Neural cell (in vitro differentiated cells): ENCODE data around the gene SYTL4.

Experiments used
- EP300 ChIP-seq: fragments of 450-650 bp; conservative IDR thresholded peaks from 2 replicates; pipeline ENCODE4 v1.6.1; 2014; ENCODE audit warnings: antibody characterized with exemption, mild to moderate bottlenecking, moderate library complexity; ENCODE audit not compliant: poor library complexity, severe bottlenecking
- MXI1 ChIP-seq: fragments of 450-650 bp; conservative IDR thresholded peaks from 2 replicates; pipeline ENCODE4 v1.6.1; 2014; ENCODE audit warnings: antibody characterized with exemption, mild to moderate bottlenecking; ENCODE audit not compliant: poor library complexity, severe bottlenecking
- POLR2AphosphoS5 ChIP-seq: IDR thresholded peaks from 2 replicates; pipeline ENCODE4 v1.6.1; 2012
- SMC3 ChIP-seq: fragments of 450-650 bp; conservative IDR thresholded peaks from 2 replicates; pipeline ENCODE4 v1.6.1; 2014; ENCODE audit warnings: antibody characterized with exemption, mild to moderate bottlenecking, moderate library complexity; ENCODE audit not compliant: poor library complexity
- TF ChIP-seq, protein P1 (sequence below): fragments of 450-650 bp; IDR thresholded peaks from 2 replicates; pipeline ENCODE4 v1.5.1; 2014; ENCODE audit warnings: antibody characterized with exemption, mild to moderate bottlenecking, moderate library complexity; ENCODE audit not compliant: poor library complexity, severe bottlenecking
- TF ChIP-seq, protein P2 (sequence below): IDR thresholded peaks from 2 replicates; pipeline ENCODE4 v1.6.1; 2012; ENCODE audit warnings: borderline replicate concordance

DNA sequence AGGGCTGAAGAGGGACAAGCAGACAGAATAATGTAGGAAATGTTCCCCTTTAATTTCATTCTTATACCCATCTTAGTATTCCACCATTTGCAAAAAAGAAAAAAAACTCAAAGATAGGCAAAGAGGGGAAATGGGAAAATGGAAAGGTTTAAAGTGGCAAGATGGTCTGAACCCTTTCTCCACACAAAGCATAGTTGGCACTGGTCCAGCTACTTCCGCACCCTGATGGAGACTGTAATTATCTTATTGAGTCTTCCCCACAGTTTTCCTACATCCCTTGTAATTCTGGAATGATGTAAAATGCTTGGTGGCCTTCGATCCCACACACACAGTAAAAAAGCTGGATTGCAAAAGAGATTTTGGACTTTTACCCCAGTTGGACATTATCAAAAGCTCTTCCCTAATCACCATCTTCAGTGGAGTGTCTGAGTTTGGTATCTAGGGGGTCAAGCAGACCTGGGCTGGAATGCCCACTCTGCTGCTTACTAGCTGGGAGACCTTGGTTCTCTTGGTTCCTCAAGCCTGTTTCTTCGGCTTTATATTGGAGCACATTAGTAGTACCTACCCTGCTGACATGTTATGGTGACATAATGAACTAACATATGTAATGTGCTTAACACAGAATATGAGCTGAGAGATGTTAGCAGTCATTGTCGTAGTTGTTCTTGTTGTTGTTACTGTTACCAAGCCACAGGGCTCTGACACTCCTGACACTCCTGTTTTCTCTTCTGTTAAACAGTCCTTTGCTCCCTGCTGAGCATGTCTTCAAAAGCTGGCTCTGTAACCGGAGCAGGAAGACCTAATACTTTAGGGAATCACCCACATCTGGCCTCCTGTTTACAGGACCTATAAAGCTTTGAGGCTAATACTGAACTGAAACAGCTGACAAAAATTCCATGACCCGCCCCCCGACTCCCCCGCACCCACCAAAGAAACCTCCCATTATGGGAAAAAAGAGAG is 83.2 kb downstream of the SYTL4 start:
- TF ChIP-seq POLR2AphosphoS5 (no peak), MXI1 (no peak), EP300 (no peak), SMC3 (no peak)
- TF ChIP-seq, protein P1, sequence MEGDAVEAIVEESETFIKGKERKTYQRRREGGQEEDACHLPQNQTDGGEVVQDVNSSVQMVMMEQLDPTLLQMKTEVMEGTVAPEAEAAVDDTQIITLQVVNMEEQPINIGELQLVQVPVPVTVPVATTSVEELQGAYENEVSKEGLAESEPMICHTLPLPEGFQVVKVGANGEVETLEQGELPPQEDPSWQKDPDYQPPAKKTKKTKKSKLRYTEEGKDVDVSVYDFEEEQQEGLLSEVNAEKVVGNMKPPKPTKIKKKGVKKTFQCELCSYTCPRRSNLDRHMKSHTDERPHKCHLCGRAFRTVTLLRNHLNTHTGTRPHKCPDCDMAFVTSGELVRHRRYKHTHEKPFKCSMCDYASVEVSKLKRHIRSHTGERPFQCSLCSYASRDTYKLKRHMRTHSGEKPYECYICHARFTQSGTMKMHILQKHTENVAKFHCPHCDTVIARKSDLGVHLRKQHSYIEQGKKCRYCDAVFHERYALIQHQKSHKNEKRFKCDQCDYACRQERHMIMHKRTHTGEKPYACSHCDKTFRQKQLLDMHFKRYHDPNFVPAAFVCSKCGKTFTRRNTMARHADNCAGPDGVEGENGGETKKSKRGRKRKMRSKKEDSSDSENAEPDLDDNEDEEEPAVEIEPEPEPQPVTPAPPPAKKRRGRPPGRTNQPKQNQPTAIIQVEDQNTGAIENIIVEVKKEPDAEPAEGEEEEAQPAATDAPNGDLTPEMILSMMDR: no peak
- TF ChIP-seq, protein P2, sequence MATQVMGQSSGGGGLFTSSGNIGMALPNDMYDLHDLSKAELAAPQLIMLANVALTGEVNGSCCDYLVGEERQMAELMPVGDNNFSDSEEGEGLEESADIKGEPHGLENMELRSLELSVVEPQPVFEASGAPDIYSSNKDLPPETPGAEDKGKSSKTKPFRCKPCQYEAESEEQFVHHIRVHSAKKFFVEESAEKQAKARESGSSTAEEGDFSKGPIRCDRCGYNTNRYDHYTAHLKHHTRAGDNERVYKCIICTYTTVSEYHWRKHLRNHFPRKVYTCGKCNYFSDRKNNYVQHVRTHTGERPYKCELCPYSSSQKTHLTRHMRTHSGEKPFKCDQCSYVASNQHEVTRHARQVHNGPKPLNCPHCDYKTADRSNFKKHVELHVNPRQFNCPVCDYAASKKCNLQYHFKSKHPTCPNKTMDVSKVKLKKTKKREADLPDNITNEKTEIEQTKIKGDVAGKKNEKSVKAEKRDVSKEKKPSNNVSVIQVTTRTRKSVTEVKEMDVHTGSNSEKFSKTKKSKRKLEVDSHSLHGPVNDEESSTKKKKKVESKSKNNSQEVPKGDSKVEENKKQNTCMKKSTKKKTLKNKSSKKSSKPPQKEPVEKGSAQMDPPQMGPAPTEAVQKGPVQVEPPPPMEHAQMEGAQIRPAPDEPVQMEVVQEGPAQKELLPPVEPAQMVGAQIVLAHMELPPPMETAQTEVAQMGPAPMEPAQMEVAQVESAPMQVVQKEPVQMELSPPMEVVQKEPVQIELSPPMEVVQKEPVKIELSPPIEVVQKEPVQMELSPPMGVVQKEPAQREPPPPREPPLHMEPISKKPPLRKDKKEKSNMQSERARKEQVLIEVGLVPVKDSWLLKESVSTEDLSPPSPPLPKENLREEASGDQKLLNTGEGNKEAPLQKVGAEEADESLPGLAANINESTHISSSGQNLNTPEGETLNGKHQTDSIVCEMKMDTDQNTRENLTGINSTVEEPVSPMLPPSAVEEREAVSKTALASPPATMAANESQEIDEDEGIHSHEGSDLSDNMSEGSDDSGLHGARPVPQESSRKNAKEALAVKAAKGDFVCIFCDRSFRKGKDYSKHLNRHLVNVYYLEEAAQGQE: no peak
